HepG2 (cell line): ENCODE data around the gene PLPP3. TPM values are rescaled to one million over a fixed set of nuclear protein-coding genes. Genes with fewer than 3 reads are reported as not detected.

Source experiments
- ETV5 ChIP-seq: IDR thresholded peaks from 2 replicates; pipeline ENCODE4 v1.6.1; 2018; ENCODE audit warnings: missing biosample characterization, missing genetic modification reagents, inconsistent platforms, borderline replicate concordance
- HMG20B ChIP-seq: conservative IDR thresholded peaks from 2 replicates; pipeline ENCODE4 v1.6.1; 2016; ENCODE audit warnings: missing genetic modification reagents, missing compliant biosample characterization
- NBN ChIP-seq: fragments of 450-650 bp; conservative IDR thresholded peaks from 2 replicates; pipeline ENCODE4 v1.6.1; 2017
- RCOR2 ChIP-seq: IDR thresholded peaks from 2 replicates; pipeline ENCODE4 v1.6.1; 2016; ENCODE audit warnings: missing biosample characterization, missing genetic modification reagents
- ZNF251 ChIP-seq: sonication (generic); formaldehyde crosslinking; IDR thresholded peaks from 2 replicates; pipeline ENCODE4 v1.9.0; 2021; ENCODE audit warnings: mild to moderate bottlenecking, missing genetic modification reagents
- ZNF292 ChIP-seq: sonication (generic); formaldehyde crosslinking; IDR thresholded peaks from 2 replicates; pipeline ENCODE4 v1.8.1; 2022; ENCODE audit warnings: mild to moderate bottlenecking, low read depth, missing genetic modification reagents, borderline replicate concordance
- ZNF44 ChIP-seq: sonication (generic); formaldehyde crosslinking; IDR thresholded peaks from 2 replicates; pipeline ENCODE4 v1.5.1; 2020; ENCODE audit warnings: mild to moderate bottlenecking, missing genetic modification reagents
- ZNF510 ChIP-seq: sonication (generic); formaldehyde crosslinking; IDR thresholded peaks from 2 replicates; pipeline ENCODE4 v1.4.0; 2020; ENCODE audit warnings: low read depth, mild to moderate bottlenecking, missing genetic modification reagents
- ZNF652 ChIP-seq: IDR thresholded peaks from 2 replicates; pipeline ENCODE4 v1.6.1; 2016; ENCODE audit warnings: low read depth, borderline replicate concordance
- ZNF761 ChIP-seq: sonication (generic); formaldehyde crosslinking; conservative IDR thresholded peaks from 2 replicates; pipeline ENCODE4 v1.4.0; 2020; ENCODE audit warnings: mild to moderate bottlenecking, missing genetic modification reagents
- polyA plus RNA-seq, 8 experiments: library from polyadenylated mRNA; depleted of rRNA in 3 of 8; stranded (reverse) in 7 of 8; unstranded in 1 of 8; fragments of >200 nt; fragmentation: Illumina TruSeq in 4 of 8; extraction: Trizol in 4 of 8; gene quantifications; 2 replicates each; pipeline versions ENCODE4 v1.2.1 to v1.2.3, GENCODE V29; 2011 to 2016; ENCODE audit warnings: low read depth in 4 of 8, missing spikeins in 1 of 8, mixed read lengths in 1 of 8; ENCODE audit not compliant: insufficient read depth in 1 of 8
- total RNA-seq, 5 experiments: library from RNA; depleted of rRNA; stranded (reverse); fragments of >200 nt; fragmentation: Illumina TruSeq; extraction: Trizol; gene quantifications; 2 replicates each; pipeline ENCODE4 v1.2.3, GENCODE V29; 2016; ENCODE audit warnings: low read depth in 1 of 5
- TF ChIP-seq, protein P1 (sequence below), 2 experiments: sonication (generic) in 1 of 2; formaldehyde crosslinking in 1 of 2; IDR thresholded peaks; 2 replicates each; pipeline versions ENCODE4 v1.4.0 to v1.6.1; 2016 to 2020; ENCODE audit warnings: borderline replicate concordance in 1 of 2, low read depth in 1 of 2, mild to moderate bottlenecking in 1 of 2, missing genetic modification reagents in 1 of 2
- TF ChIP-seq, protein P2 (sequence below): sonication (generic); formaldehyde crosslinking; IDR thresholded peaks from 2 replicates; pipeline ENCODE4 v1.4.0; 2020; ENCODE audit warnings: missing genetic modification reagents
- TF ChIP-seq, protein P3 (sequence below): sonication (generic); formaldehyde crosslinking; IDR thresholded peaks from 2 replicates; pipeline ENCODE4 v1.5.0; 2020; ENCODE audit warnings: missing genetic modification reagents, mild to moderate bottlenecking, borderline replicate concordance
- TF ChIP-seq, protein P4 (sequence below): sonication (generic); formaldehyde crosslinking; IDR thresholded peaks from 2 replicates; pipeline ENCODE4 v1.5.0; 2020; ENCODE audit warnings: missing genetic modification reagents
- TF ChIP-seq, protein P5 (sequence below): sonication (generic); formaldehyde crosslinking; IDR thresholded peaks from 2 replicates; pipeline ENCODE4 v1.4.0; 2020; ENCODE audit warnings: missing genetic modification reagents
- TF ChIP-seq, protein P6 (sequence below): sonication (generic); formaldehyde crosslinking; IDR thresholded peaks from 2 replicates; pipeline ENCODE4 v1.4.0; 2020; ENCODE audit warnings: missing genetic modification reagents

PLPP3 gene
- total and polyA plus RNA-seq, 2 of the 13 experiments (the other 11 are each of a cell fraction or from before 2014, with no cell fraction given) = 49.7 to 65.8 TPM

DNA sequence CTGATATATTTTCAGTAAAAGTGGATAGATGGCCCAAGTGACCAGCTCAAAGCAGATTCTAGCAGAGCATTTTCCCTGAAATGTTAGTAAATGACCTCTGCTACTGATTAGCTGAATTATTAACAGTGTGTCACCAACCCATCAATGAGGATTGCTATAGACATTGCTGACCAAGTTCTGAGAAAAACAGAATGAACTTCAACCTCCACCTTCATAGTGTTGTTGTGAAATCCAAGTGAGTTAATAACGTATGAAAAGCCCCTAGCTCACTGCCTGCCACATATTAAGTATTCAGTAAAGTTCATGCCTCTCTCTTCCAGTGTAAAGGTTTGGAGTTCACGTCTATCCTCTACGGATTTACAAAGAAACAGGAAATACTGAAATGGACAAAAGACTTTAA lies 15.8 kb downstream of the PLPP3 start (continued):
- TF ChIP-seq, protein P1, sequence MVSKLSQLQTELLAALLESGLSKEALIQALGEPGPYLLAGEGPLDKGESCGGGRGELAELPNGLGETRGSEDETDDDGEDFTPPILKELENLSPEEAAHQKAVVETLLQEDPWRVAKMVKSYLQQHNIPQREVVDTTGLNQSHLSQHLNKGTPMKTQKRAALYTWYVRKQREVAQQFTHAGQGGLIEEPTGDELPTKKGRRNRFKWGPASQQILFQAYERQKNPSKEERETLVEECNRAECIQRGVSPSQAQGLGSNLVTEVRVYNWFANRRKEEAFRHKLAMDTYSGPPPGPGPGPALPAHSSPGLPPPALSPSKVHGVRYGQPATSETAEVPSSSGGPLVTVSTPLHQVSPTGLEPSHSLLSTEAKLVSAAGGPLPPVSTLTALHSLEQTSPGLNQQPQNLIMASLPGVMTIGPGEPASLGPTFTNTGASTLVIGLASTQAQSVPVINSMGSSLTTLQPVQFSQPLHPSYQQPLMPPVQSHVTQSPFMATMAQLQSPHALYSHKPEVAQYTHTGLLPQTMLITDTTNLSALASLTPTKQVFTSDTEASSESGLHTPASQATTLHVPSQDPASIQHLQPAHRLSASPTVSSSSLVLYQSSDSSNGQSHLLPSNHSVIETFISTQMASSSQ (IDR thresholded peaks at IDR 0.05; ENCODE audit: low read depth) = peak; percentile 55; the same call in 1 of the 2 replicates
- TF ChIP-seq, protein P1 (CRISPR knock-in tag; IDR thresholded peaks at IDR 0.05; ENCODE audit: borderline replicate concordance) = peak; percentile 51; the same call in 1 of the 2 replicates
- TF ChIP-seq, protein P2, sequence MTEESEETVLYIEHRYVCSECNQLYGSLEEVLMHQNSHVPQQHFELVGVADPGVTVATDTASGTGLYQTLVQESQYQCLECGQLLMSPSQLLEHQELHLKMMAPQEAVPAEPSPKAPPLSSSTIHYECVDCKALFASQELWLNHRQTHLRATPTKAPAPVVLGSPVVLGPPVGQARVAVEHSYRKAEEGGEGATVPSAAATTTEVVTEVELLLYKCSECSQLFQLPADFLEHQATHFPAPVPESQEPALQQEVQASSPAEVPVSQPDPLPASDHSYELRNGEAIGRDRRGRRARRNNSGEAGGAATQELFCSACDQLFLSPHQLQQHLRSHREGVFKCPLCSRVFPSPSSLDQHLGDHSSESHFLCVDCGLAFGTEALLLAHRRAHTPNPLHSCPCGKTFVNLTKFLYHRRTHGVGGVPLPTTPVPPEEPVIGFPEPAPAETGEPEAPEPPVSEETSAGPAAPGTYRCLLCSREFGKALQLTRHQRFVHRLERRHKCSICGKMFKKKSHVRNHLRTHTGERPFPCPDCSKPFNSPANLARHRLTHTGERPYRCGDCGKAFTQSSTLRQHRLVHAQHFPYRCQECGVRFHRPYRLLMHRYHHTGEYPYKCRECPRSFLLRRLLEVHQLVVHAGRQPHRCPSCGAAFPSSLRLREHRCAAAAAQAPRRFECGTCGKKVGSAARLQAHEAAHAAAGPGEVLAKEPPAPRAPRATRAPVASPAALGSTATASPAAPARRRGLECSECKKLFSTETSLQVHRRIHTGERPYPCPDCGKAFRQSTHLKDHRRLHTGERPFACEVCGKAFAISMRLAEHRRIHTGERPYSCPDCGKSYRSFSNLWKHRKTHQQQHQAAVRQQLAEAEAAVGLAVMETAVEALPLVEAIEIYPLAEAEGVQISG (CRISPR knock-in tag) = no peak
- TF ChIP-seq HMG20B (CRISPR knock-in tag) = no peak
- TF ChIP-seq ZNF44 (CRISPR knock-in tag) = no peak
- TF ChIP-seq RCOR2 (CRISPR knock-in tag) = peak; percentile 57; the same call in 1 of the 2 replicates
- no peak for TF ChIP-seq NBN
- no peak for TF ChIP-seq ZNF251 (CRISPR knock-in tag)
- TF ChIP-seq, protein P3, sequence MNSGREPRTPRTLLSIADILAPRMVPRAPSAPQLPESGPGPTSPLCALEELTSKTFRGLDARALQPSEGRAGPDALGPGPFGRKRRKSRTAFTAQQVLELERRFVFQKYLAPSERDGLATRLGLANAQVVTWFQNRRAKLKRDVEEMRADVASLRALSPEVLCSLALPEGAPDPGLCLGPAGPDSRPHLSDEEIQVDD (CRISPR knock-in tag) = no peak
- TF ChIP-seq ZNF292 (CRISPR knock-in tag) = no peak
- no peak for TF ChIP-seq ZNF510 (CRISPR knock-in tag)
- TF ChIP-seq, protein P4, sequence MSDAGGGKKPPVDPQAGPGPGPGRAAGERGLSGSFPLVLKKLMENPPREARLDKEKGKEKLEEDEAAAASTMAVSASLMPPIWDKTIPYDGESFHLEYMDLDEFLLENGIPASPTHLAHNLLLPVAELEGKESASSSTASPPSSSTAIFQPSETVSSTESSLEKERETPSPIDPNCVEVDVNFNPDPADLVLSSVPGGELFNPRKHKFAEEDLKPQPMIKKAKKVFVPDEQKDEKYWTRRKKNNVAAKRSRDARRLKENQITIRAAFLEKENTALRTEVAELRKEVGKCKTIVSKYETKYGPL (CRISPR knock-in tag) = no peak
- no peak for TF ChIP-seq ZNF652 (CRISPR knock-in tag)
- TF ChIP-seq, protein P5, sequence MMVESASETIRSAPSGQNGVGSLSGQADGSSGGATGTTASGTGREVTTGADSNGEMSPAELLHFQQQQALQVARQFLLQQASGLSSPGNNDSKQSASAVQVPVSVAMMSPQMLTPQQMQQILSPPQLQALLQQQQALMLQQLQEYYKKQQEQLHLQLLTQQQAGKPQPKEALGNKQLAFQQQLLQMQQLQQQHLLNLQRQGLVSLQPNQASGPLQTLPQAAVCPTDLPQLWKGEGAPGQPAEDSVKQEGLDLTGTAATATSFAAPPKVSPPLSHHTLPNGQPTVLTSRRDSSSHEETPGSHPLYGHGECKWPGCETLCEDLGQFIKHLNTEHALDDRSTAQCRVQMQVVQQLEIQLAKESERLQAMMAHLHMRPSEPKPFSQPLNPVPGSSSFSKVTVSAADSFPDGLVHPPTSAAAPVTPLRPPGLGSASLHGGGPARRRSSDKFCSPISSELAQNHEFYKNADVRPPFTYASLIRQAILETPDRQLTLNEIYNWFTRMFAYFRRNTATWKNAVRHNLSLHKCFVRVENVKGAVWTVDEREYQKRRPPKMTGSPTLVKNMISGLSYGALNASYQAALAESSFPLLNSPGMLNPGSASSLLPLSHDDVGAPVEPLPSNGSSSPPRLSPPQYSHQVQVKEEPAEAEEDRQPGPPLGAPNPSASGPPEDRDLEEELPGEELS = peak; percentile 47; the same call in 1 of the 2 replicates
- no peak for TF ChIP-seq ZNF761
- no peak for TF ChIP-seq ETV5
- TF ChIP-seq, protein P6, sequence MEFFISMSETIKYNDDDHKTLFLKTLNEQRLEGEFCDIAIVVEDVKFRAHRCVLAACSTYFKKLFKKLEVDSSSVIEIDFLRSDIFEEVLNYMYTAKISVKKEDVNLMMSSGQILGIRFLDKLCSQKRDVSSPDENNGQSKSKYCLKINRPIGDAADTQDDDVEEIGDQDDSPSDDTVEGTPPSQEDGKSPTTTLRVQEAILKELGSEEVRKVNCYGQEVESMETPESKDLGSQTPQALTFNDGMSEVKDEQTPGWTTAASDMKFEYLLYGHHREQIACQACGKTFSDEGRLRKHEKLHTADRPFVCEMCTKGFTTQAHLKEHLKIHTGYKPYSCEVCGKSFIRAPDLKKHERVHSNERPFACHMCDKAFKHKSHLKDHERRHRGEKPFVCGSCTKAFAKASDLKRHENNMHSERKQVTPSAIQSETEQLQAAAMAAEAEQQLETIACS (CRISPR knock-in tag) = no peak
